ENCODE results near the gene FKBP8. TPM values are rescaled to one million over a fixed set of nuclear protein-coding genes. Genes with fewer than 3 reads are reported as not detected.

Gene FKBP8
- total RNA-seq, 1 experiment from 2014 or later, result 261 TPM

DNA sequence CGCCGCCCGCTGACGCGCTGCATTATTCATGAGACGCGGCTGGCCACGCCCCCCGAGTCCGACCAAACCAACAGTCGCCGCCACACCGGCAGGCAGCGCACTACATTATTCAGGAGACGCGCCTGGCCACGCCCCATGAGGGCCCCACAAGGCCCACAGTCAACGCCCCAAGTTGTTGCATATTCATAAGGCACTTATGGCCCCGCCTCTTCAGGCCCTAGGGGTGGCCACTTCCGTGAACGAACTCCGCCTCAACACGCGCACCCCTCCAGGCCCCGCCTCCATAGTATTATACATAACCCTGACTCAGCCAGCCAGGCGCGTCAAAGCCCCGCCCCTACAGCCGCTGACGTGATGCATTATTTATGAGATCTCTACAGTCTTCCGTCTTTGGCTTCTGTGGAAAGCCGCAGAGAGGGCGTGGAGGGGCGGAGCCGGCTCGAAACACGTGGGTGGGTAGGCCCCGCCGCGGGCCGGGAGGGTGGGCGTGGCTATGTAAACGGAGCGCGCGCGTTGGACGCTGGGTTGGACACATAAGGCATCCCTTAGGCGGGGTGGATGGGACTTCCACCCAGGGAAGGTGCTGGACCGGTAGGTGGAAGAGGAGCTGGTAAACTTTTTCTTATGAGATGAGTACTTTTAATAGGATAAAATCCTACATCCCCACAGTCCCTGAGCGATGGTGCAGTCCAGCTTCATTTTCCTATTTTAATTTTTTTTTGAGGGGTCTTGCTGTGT, 21.1 kb downstream of the FKBP8 start:
- Histone ChIP-seq H3K27ac (ENCODE audit: low read depth, low read length) (peak overlapping the region; percentile 48), H3K4me1 (ENCODE audit: control insufficient read depth in 1 of 2, insufficient read depth in 2 of 2, low read length in 2 of 2) (peaks cover 14 to 33% of the 10 kb centered on the region in 2 experiments), H3K9ac (ENCODE audit: low read length) (peak overlapping the region; percentile 98), H4K20me1 (ENCODE audit: insufficient read depth) (no peaks in the 10 kb centered on the region), H3K4me2 (ENCODE audit: low read length) (peak overlapping the region; percentile 80), H3K9me2 (ENCODE audit: insufficient read depth) (no peaks in the 10 kb centered on the region), H3K27me3 (ENCODE audit: insufficient read depth, low read length) (no peaks in the 10 kb centered on the region), H3K36me3 (ENCODE audit: control insufficient read depth in 1 of 2, insufficient read depth in 2 of 2, low read length in 2 of 2) (no peaks in the 10 kb centered on the region; a peak in 1 of 4 replicates), H3K79me2 (ENCODE audit: insufficient read depth, low read length) (peaks cover 44% of the 10 kb centered on the region), H3K9me3 (ENCODE audit: control insufficient read depth in 1 of 2, insufficient read depth in 1 of 2, low read depth in 1 of 2, low read length in 2 of 2) (no peaks in the 10 kb centered on the region), H3K4me3 (replicated peaks in 1 of 2; ENCODE audit: low read depth in 1 of 2, low read length in 2 of 2) (peak overlapping the region; percentile 92 to 94), H2AFZ (ENCODE audit: low read depth, low read length, poor library complexity, severe bottlenecking) (no peak overlapping the region)
- peak; percentile 99 for DNase-seq (ENCODE audit: low read depth, low spot score)
- TF ChIP-seq SRF (IDR thresholded peaks at IDR 0.05; ENCODE audit: low read depth) (peak; percentile 91), SIN3A (IDR thresholded peaks at IDR 0.05; ENCODE audit: low read depth) (no peak), SP1 (IDR thresholded peaks at IDR 0.05; ENCODE audit: low read depth) (peak; percentile 83), ZFX (IDR thresholded peaks at IDR 0.05) (no peak), TCF7L2 (IDR thresholded peaks at IDR 0.05; ENCODE audit: borderline replicate concordance, extremely low read depth, insufficient read depth, insufficient read length) (peak; percentile 42), EZH2 (IDR thresholded peaks at IDR 0.05) (no peak), ELF1 (IDR thresholded peaks at IDR 0.05; ENCODE audit: borderline replicate concordance, low read depth) (no peak; the same call in 1 of the 2 replicates), CBX3 (IDR thresholded peaks at IDR 0.05; ENCODE audit: low read depth) (no peak), EGR1 (IDR thresholded peaks at IDR 0.05; ENCODE audit: low read depth) (peak; percentile 83), CEBPB (IDR thresholded peaks at IDR 0.05; ENCODE audit: low read depth) (no peak), POLR2AphosphoS5 (IDR thresholded peaks at IDR 0.05; ENCODE audit: low read depth, low read length) (peak; percentile 74), POLR2A (IDR thresholded peaks at IDR 0.05; ENCODE audit: borderline replicate concordance, extremely low read depth, insufficient read depth, insufficient read length) (no peak), ZNF274 (IDR thresholded peaks at IDR 0.05; ENCODE audit: low read depth, low read length) (no peak), RAD21 (IDR thresholded peaks at IDR 0.05; ENCODE audit: low read depth) (no peak), YY1 (IDR thresholded peaks at IDR 0.05; ENCODE audit: extremely low read depth, insufficient replicate concordance, low read depth, low read length) (no peak), CTCF (IDR thresholded peaks at IDR 0.05 in 2 of 3, conservative IDR thresholded peaks at IDR 0.05 in 1 of 3; ENCODE audit: borderline replicate concordance in 1 of 3, insufficient read depth in 1 of 3, low read depth in 2 of 3, low read length in 2 of 3) (no peak), JUND (IDR thresholded peaks at IDR 0.05) (no peak), ZBTB33 (IDR thresholded peaks at IDR 0.05; ENCODE audit: extremely low read depth, insufficient replicate concordance, low read length) (no peak)
- TF ChIP-seq, protein P1, sequence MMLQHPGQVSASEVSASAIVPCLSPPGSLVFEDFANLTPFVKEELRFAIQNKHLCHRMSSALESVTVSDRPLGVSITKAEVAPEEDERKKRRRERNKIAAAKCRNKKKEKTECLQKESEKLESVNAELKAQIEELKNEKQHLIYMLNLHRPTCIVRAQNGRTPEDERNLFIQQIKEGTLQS (IDR thresholded peaks at IDR 0.05), result no peak
- TF ChIP-seq, protein P2, sequence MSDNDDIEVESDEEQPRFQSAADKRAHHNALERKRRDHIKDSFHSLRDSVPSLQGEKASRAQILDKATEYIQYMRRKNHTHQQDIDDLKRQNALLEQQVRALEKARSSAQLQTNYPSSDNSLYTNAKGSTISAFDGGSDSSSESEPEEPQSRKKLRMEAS (IDR thresholded peaks at IDR 0.05), result peak; percentile 81
- intact Hi-C loops (cut with micrococcal nuclease), result loop anchor here (1.0 to 2.0 kb wide), 2 partner anchors 35 to 115 kb away; partner anchors contain the start of genes KLHL26 and KXD1
- BruUV-seq (replicated peaks), result no TSS peak
- CTCF ChIA-PET, result no interaction called here
- peak; percentile 89 for ATAC-seq
- POLR2A ChIA-PET, result interaction anchor here (1.3 to 3.5 kb wide), 4 partner anchors 12 to 49 kb away, joined by 3 to 15 read pairs (median 9); partner anchors contain the start of genes KXD1 and UBA52
- RAD21 ChIA-PET (ENCODE audit: low non-redundant PET in 1 of 2, low total read pairs in 2 of 2, uncharacterized antibody in 2 of 2, unreplicated experiment in 2 of 2), result no interaction called here
